ENCODE measurements around the gene CDC42EP2. TPM values are rescaled to one million over a fixed set of nuclear protein-coding genes. Genes with fewer than 3 reads are reported as not detected.

The CDC42EP2 gene
- total and polyA plus RNA-seq, 7 experiments from 2014 or later = 0.58 to 1.8 (median 0.89) TPM; not detected in 2

GRCh38 chr11:65355776-65356393 is 41.2 kb downstream of the CDC42EP2 start:
- ATAC-seq = no peak
- Mint-ChIP-seq H3K27me3 (peaks cover 0 to 13% (median 0%) of the 10 kb centered on the region in 5 donors), H3K4me3 (peak overlapping the region; percentile 90 to 97 (median 92)), H3K9me3 (peaks cover 0 to 2% (median 0%) of the 10 kb centered on the region in 11 donors), H3K4me1 (peaks cover 11 to 25% (median 19%) of the 10 kb centered on the region in 7 donors), H3K27ac (peak overlapping the region; percentile 36 to 92 (median 75)), H3K36me3 (peaks cover 0 to 9% (median 3%) of the 10 kb centered on the region in 5 donors)
- DNase-seq = peak in 1 of 9 donors; percentile 14
- Histone ChIP-seq H3K36me3 (ENCODE audit: control insufficient read depth in 2 of 3, insufficient read depth in 3 of 3, low read length in 3 of 3) (peaks cover 0 to 18% (median 3%) of the 10 kb centered on the region in 3 experiments), H3K9me3 (ENCODE audit: control insufficient read depth in 2 of 3, low read length in 3 of 3) (no peaks in the 10 kb centered on the region), H3K4me3 (ENCODE audit: low read length) (peak overlapping the region; percentile 30), H3K27ac (ENCODE audit: low read depth, low read length) (no peak overlapping the region), H3K27me3 (ENCODE audit: control insufficient read depth in 2 of 2, insufficient read depth in 2 of 2, low read length in 2 of 2) (no peaks in the 10 kb centered on the region), H3K4me1 (ENCODE audit: control insufficient read depth in 2 of 2, insufficient read depth in 2 of 2, low read length in 2 of 2) (peaks cover 5 to 9% of the 10 kb centered on the region in 2 donors)
- intact Hi-C loops (cut with micrococcal nuclease) = loop anchor here (1.0 to 2.0 kb wide), 2 partner anchors 23 to 27 kb away; partner anchors contain the start of genes DPF2 (in 1 of the 2) and SLC25A45 (in 1 of the 2)
- POLR2A ChIA-PET = interaction anchor here (0.5 to 2.0 kb wide), 14 partner anchors 8 to 232 kb away, joined by 3 to 9 read pairs (median 4); partner anchors contain the start of genes DPF2 and MALAT1
- CTCF ChIA-PET = interaction anchor here (1.0 to 1.3 kb wide), 2 partner anchors 27 to 166 kb away, joined by 3 to 4 read pairs; no protein-coding TSS in a partner anchor

DNA sequence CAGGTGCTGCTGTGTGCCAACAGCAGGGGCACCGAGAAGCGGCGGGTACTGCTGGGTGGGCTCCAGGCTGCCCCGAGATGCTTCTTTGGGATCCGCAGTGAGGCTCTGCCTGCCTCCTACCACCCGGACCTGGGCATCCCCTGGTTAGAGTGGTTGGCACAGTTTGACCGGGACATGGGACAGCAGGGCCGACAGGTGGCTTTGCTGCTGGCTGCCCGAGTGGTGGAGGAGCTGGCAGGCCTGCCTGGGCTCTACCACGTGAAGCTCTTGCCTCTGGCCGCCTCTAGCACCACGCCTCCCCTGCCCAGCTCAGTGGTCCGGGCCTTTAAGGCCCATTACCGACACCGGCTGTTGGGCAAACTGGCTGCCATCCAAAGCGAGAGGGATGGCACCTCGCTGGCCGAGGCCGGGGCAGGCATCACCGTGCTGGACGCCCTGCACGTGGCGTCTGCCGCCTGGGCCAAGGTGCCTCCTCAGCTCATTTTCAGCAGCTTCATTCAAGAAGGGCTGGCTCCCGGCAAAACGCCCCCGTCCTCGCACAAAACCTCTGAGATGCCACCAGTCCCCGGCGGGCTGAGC is 41.8 kb downstream of the CDC42EP2 start:
- Histone ChIP-seq H3K4me1 (ENCODE audit: control insufficient read depth in 2 of 2, insufficient read depth in 2 of 2, low read length in 2 of 2) (peaks cover 5 to 9% of the 10 kb centered on the region in 2 donors), H3K4me3 (ENCODE audit: low read length) (no peak overlapping the region), H3K36me3 (ENCODE audit: control insufficient read depth in 2 of 3, insufficient read depth in 3 of 3, low read length in 3 of 3) (peaks cover 0 to 12% (median 0%) of the 10 kb centered on the region in 3 experiments), H3K27ac (ENCODE audit: low read depth, low read length) (no peak overlapping the region), H3K27me3 (ENCODE audit: control insufficient read depth in 2 of 2, insufficient read depth in 2 of 2, low read length in 2 of 2) (no peaks in the 10 kb centered on the region), H3K9me3 (ENCODE audit: control insufficient read depth in 2 of 3, low read length in 3 of 3) (no peaks in the 10 kb centered on the region)
- Mint-ChIP-seq H3K27me3 (peaks cover 0 to 13% (median 0%) of the 10 kb centered on the region in 5 donors), H3K4me1 (peaks cover 11 to 25% (median 19%) of the 10 kb centered on the region in 7 donors), H3K9me3 (peaks cover 0 to 2% (median 0%) of the 10 kb centered on the region in 11 donors), H3K4me3 (peak overlapping the region in 9 of 10 donors; percentile 48 to 95 (median 79)), H3K36me3 (peaks cover 0 to 9% (median 3%) of the 10 kb centered on the region in 5 donors), H3K27ac (peak overlapping the region in 1 of 9 donors; percentile 61)
- ChIA-PET POLR2A (interaction anchor here (0.5 to 2.0 kb wide), 12 partner anchors 9 to 231 kb away, joined by 3 to 9 read pairs (median 4); partner anchors contain the start of gene MALAT1), CTCF (interaction anchor here (1.3 kb wide), 1 partner anchor 27 kb away, joined by 4 read pairs; no protein-coding TSS in a partner anchor)
- intact Hi-C loops (cut with micrococcal nuclease) = no loop called here
- DNase-seq = no peak
- no peak for ATAC-seq

DNA sequence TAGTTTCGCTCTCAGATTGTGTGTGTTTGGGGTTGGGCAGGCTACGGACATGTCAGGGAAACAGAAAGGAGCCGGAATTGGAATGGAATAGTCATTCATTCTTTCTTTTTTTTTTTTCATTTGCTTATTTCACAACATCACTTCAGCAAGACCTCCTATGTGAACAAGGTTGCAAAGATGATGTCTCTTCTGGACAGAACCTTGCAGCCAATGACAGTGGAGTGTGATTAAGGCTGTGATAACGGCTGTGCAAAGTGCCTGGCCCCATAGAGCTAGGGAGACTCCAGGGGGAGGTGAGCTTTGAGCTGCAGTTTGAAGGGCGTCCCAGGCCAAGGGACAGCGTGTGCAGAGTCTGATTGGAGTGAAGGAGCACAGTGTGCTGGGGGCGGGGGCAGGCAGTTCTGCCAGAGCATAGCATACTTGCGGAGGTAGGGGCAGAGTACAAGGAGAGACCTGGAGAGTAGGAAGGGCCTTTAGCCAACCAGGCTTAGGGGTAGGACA is 43.2 kb downstream of the CDC42EP2 start:
- Mint-ChIP-seq H3K27me3 (peaks cover 0 to 13% (median 0%) of the 10 kb centered on the region in 5 donors), H3K4me3 (peak overlapping the region in 1 of 10 donors; percentile 10), H3K9me3 (peaks cover 0 to 2% (median 0%) of the 10 kb centered on the region in 11 donors), H3K36me3 (no peaks in the 10 kb centered on the region), H3K27ac (peak overlapping the region in 2 of 9 donors; percentile 8 to 41), H3K4me1 (peaks cover 12 to 19% (median 17%) of the 10 kb centered on the region in 7 donors)
- Histone ChIP-seq H3K27me3 (ENCODE audit: control insufficient read depth in 2 of 2, insufficient read depth in 2 of 2, low read length in 2 of 2) (no peaks in the 10 kb centered on the region), H3K36me3 (ENCODE audit: control insufficient read depth in 2 of 3, insufficient read depth in 3 of 3, low read length in 3 of 3) (no peaks in the 10 kb centered on the region), H3K9me3 (ENCODE audit: control insufficient read depth in 2 of 3, low read length in 3 of 3) (no peaks in the 10 kb centered on the region), H3K4me3 (ENCODE audit: low read length) (no peak overlapping the region), H3K27ac (ENCODE audit: low read depth, low read length) (no peak overlapping the region), H3K4me1 (ENCODE audit: control insufficient read depth in 2 of 2, insufficient read depth in 2 of 2, low read length in 2 of 2) (peaks cover 5 to 9% of the 10 kb centered on the region in 2 donors)
- ChIA-PET CTCF (interaction anchor here (0.5 kb wide), 1 partner anchor 23 kb away, joined by 3 read pairs; no protein-coding TSS in a partner anchor), POLR2A (interaction anchor here (0.5 to 1.7 kb wide), 3 partner anchors 30 to 147 kb away, joined by 3 to 5 read pairs (median 4); no protein-coding TSS in a partner anchor)
- DNase-seq = no peak
- intact Hi-C loops (cut with micrococcal nuclease) = no loop called here
- ATAC-seq = no peak

DNA sequence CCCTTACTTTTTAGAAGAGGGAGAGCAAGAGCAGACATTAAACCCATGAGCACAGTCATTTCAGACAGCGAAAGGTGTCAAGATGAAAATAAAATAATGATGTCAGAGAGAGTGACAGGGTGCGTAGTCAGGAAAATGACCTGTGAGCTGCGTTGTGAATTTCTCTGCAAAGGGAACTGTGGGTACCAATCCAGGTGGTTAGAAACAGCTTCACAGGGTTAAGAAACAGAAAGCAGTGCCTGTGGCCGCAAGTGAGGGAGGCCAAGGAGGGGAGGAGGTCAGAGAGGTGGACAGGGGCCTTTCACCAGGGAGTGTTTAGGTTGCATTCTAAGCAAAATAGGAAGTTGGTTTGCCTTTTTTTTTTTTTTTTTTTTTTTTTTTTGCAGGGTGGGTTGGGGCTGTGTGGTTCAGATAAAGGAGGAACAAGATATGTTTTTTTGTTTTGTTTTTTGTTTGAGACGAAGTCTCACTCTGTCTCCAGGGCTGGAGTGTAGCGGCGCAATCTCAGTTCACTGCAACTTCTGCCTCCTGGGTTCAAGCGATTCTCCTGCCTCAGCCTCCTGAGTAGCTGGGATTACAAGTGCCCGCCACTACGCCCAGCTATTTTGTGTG is 47.8 kb downstream of the CDC42EP2 start:
- peaks cover 0 to 9% (median 0%) of the 10 kb centered on the region in 7 donors for H3K4me1 Mint-ChIP-seq
- Histone ChIP-seq H3K4me1 (ENCODE audit: control insufficient read depth in 2 of 2, insufficient read depth in 2 of 2, low read length in 2 of 2) (no peaks in the 10 kb centered on the region), H3K9me3 (ENCODE audit: control insufficient read depth in 2 of 3, low read length in 3 of 3) (no peaks in the 10 kb centered on the region), H3K4me3 (ENCODE audit: low read length) (no peak overlapping the region), H3K27me3 (ENCODE audit: control insufficient read depth in 2 of 2, insufficient read depth in 2 of 2, low read length in 2 of 2) (no peaks in the 10 kb centered on the region), H3K36me3 (ENCODE audit: control insufficient read depth in 2 of 3, insufficient read depth in 3 of 3, low read length in 3 of 3) (no peaks in the 10 kb centered on the region), H3K27ac (ENCODE audit: low read depth, low read length) (no peak overlapping the region)
- ChIA-PET CTCF (no interaction called here), POLR2A (interaction anchor here (0.7 to 0.8 kb wide), 2 partner anchors 8 to 18 kb away, joined by 3 to 4 read pairs; no protein-coding TSS in a partner anchor)
- H3K36me3 Mint-ChIP-seq = no peaks in the 10 kb centered on the region
- H3K9me3 Mint-ChIP-seq = no peaks in the 10 kb centered on the region
- peak; percentile 80 for ATAC-seq
- no peak for DNase-seq
- H3K27ac Mint-ChIP-seq = peak overlapping the region in 5 of 9 donors; percentile 55 to 75 (median 71)
- peak overlapping the region in 2 of 10 donors; percentile 30 to 32 for H3K4me3 Mint-ChIP-seq
- intact Hi-C loops (cut with micrococcal nuclease) = no loop called here
- peaks cover 0 to under 1% (median 0%) of the 10 kb centered on the region in 5 donors for H3K27me3 Mint-ChIP-seq

- Histone ChIP-seq H3K4me1 (ENCODE audit: control insufficient read depth in 2 of 2, insufficient read depth in 2 of 2, low read length in 2 of 2) (no peaks in the 10 kb centered on the region), H3K36me3 (ENCODE audit: control insufficient read depth in 2 of 3, insufficient read depth in 3 of 3, low read length in 3 of 3) (no peaks in the 10 kb centered on the region), H3K27ac (ENCODE audit: low read depth, low read length) (no peak overlapping the region), H3K9me3 (ENCODE audit: control insufficient read depth in 2 of 3, low read length in 3 of 3) (no peaks in the 10 kb centered on the region), H3K4me3 (ENCODE audit: low read length) (no peak overlapping the region), H3K27me3 (ENCODE audit: control insufficient read depth in 2 of 2, insufficient read depth in 2 of 2, low read length in 2 of 2) (no peaks in the 10 kb centered on the region)
- intact Hi-C loops (cut with micrococcal nuclease) = no loop called here
- H3K27me3 Mint-ChIP-seq = no peaks in the 10 kb centered on the region
- no peaks in the 10 kb centered on the region for H3K9me3 Mint-ChIP-seq
- CTCF ChIA-PET = interaction anchor here (0.7 kb wide), 1 partner anchor 54 kb away, joined by 3 read pairs; no protein-coding TSS in a partner anchor
- peak overlapping the region in 2 of 9 donors; percentile 14 to 71 for H3K27ac Mint-ChIP-seq
- POLR2A ChIA-PET = interaction anchor here (0.7 kb wide), 1 partner anchor 18 kb away, joined by 3 read pairs; no protein-coding TSS in a partner anchor
- DNase-seq (no peak), ATAC-seq (no peak)
- peaks cover 0 to 9% (median 0%) of the 10 kb centered on the region in 7 donors for H3K4me1 Mint-ChIP-seq
- H3K36me3 Mint-ChIP-seq = no peaks in the 10 kb centered on the region
- no peak overlapping the region for H3K4me3 Mint-ChIP-seq
Observed at GRCh38 chr11:65362966-65363365, 48.3 kb downstream of the CDC42EP2 start.

GRCh38 chr11:65363770-65364169 is 49.1 kb downstream of the CDC42EP2 start:
- Mint-ChIP-seq H3K27ac (no peak overlapping the region), H3K4me3 (no peak overlapping the region), H3K27me3 (no peaks in the 10 kb centered on the region), H3K4me1 (peaks cover 0 to 9% (median 0%) of the 10 kb centered on the region in 7 donors), H3K36me3 (no peaks in the 10 kb centered on the region), H3K9me3 (no peaks in the 10 kb centered on the region)
- DNase-seq (no peak), ATAC-seq (no peak)
- no peak overlapping the region for H3K27ac ChIP-seq (ENCODE audit: low read depth, low read length)
- H3K9me3 ChIP-seq (ENCODE audit: control insufficient read depth in 2 of 3, low read length in 3 of 3) = no peaks in the 10 kb centered on the region
- POLR2A ChIA-PET = no interaction called here
- H3K4me3 ChIP-seq (ENCODE audit: low read length) = no peak overlapping the region
- no peaks in the 10 kb centered on the region for H3K4me1 ChIP-seq (ENCODE audit: control insufficient read depth in 2 of 2, insufficient read depth in 2 of 2, low read length in 2 of 2)
- H3K27me3 ChIP-seq (ENCODE audit: control insufficient read depth in 2 of 2, insufficient read depth in 2 of 2, low read length in 2 of 2) = no peaks in the 10 kb centered on the region
- intact Hi-C loops (cut with micrococcal nuclease) = no loop called here
- no peaks in the 10 kb centered on the region for H3K36me3 ChIP-seq (ENCODE audit: control insufficient read depth in 2 of 3, insufficient read depth in 3 of 3, low read length in 3 of 3)
- CTCF ChIA-PET = no interaction called here

Measured in naive thymus-derived CD4-positive, alpha-beta T cell (primary cell).